Nephron progenitor cell (in vitro differentiated cells): ENCODE measurements around the gene MARK2.
A peak's percentile ranks its signal among the peaks of the same experiment; 100 is the strongest.

Experiments
- DNase-seq: peaks from one replicate; pipeline ENCODE4 v3.0.0; 2021
- H3K27ac Mint-ChIP-seq: 2 replicates; pipeline ENCODE4 v1.8.0; 2021; ENCODE audit warnings: mild to moderate bottlenecking, moderate library complexity, mixed read lengths
- H3K27me3 Mint-ChIP-seq: 2 replicates; pipeline ENCODE4 v1.8.0; 2021; ENCODE audit warnings: mild to moderate bottlenecking, low read depth, mixed read lengths; ENCODE audit not compliant: poor library complexity
- H3K36me3 Mint-ChIP-seq: 2 replicates; pipeline ENCODE4 v1.8.0; 2021; ENCODE audit warnings: low read depth, mixed read lengths
- H3K4me1 Mint-ChIP-seq: 2 replicates; pipeline ENCODE4 v1.8.0; 2021; ENCODE audit warnings: mixed read lengths
- H3K4me3 Mint-ChIP-seq: 2 replicates; pipeline ENCODE4 v1.8.0; 2021; ENCODE audit warnings: mild to moderate bottlenecking, moderate library complexity, mixed read lengths
- H3K9me3 Mint-ChIP-seq: 2 replicates; pipeline ENCODE4 v1.8.0; 2021; ENCODE audit warnings: mild to moderate bottlenecking, moderate library complexity, mixed read lengths
- TF ChIP-seq, protein P1 (sequence below): fragments of 200-600 bp; sonication (generic); IDR thresholded peaks from 2 replicates; pipeline ENCODE4 v1.5.0; 2021; ENCODE audit warnings: antibody characterized with exemption

Gene MARK2

DNA sequence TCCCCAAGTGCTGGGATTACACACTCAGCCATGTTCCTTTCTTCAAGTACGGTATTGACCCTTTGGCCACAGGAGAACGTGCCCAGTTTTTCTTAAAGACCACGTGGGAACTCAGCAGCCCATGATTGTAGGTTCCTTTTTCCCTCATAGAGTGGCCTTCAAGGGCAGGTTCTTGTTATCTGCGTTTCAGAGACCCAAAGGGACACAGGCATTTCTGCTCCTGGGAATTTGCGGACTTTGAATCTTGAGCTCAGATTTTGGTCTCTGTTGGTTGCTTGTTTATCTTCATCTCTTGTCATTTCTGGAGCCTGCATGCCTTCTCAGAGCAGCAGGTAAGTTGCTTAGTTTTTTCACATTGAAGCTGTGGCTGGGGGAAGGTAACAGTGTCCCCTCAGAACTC is 12.0 kb downstream of the MARK2 start:
- H3K4me1 Mint-ChIP-seq: peaks cover 23% of the 10 kb centered on the region
- DNase-seq: no peak
- H3K27ac Mint-ChIP-seq: peak overlapping the region; percentile 55
- TF ChIP-seq, protein P1, sequence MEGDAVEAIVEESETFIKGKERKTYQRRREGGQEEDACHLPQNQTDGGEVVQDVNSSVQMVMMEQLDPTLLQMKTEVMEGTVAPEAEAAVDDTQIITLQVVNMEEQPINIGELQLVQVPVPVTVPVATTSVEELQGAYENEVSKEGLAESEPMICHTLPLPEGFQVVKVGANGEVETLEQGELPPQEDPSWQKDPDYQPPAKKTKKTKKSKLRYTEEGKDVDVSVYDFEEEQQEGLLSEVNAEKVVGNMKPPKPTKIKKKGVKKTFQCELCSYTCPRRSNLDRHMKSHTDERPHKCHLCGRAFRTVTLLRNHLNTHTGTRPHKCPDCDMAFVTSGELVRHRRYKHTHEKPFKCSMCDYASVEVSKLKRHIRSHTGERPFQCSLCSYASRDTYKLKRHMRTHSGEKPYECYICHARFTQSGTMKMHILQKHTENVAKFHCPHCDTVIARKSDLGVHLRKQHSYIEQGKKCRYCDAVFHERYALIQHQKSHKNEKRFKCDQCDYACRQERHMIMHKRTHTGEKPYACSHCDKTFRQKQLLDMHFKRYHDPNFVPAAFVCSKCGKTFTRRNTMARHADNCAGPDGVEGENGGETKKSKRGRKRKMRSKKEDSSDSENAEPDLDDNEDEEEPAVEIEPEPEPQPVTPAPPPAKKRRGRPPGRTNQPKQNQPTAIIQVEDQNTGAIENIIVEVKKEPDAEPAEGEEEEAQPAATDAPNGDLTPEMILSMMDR: no peak
- H3K9me3 Mint-ChIP-seq: peaks cover 10% of the 10 kb centered on the region
- H3K36me3 Mint-ChIP-seq: peaks cover 52% of the 10 kb centered on the region
- H3K27me3 Mint-ChIP-seq: peaks cover 9% of the 10 kb centered on the region
- H3K4me3 Mint-ChIP-seq: no peak overlapping the region

DNA sequence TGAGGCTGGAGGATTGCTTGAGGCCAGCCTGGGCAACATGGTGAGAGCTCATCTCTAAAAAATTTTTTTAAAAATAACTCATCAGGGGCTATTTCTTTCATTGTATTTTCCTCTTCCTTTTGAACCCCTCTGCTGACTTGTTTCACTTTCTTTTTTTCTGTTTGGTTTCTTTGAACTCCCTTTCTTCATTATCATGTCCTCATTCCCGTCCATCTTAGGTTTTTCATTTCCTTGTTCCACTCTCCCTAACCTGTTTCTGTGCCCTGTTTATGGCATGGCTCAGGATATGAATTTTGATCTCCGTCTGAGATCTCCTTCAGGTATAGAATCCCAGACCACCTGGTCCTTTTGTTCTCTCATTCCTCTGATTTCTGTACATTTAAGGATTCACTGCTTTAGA is 12.5 kb downstream of the MARK2 start:
- Mint-ChIP-seq H3K4me3 (no peak overlapping the region), H3K9me3 (peaks cover 10% of the 10 kb centered on the region), H3K27me3 (peaks cover 9% of the 10 kb centered on the region), H3K36me3 (peaks cover 57% of the 10 kb centered on the region), H3K4me1 (peaks cover 21% of the 10 kb centered on the region), H3K27ac (peak overlapping the region; percentile 55)
- DNase-seq: no peak
- TF ChIP-seq, protein P1: no peak

DNA sequence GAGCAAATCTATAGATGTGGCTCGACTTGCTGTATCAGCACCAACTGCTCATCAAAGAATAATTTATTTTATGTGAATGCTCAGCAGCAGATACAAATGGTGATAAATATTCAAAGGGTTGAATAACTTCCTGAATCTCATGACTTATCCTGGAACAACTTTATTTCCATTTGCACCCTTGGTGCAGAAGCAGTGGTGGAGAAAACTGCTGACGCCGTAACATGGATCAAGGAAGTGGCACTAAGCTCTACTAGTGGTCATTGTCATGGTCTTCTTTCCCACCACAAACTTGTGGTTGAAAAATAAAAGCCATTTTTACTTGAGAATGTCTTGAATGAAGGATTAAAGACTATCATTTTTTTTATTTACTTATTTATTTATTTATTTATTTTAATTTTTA is 14.6 kb downstream of the MARK2 start:
- Mint-ChIP-seq H3K4me1 (peaks cover 7% of the 10 kb centered on the region), H3K4me3 (no peak overlapping the region), H3K36me3 (peaks cover 58% of the 10 kb centered on the region), H3K27ac (no peak overlapping the region), H3K9me3 (peaks cover 10% of the 10 kb centered on the region), H3K27me3 (peaks cover 6% of the 10 kb centered on the region)
- TF ChIP-seq, protein P1: no peak
- DNase-seq: no peak

DNA sequence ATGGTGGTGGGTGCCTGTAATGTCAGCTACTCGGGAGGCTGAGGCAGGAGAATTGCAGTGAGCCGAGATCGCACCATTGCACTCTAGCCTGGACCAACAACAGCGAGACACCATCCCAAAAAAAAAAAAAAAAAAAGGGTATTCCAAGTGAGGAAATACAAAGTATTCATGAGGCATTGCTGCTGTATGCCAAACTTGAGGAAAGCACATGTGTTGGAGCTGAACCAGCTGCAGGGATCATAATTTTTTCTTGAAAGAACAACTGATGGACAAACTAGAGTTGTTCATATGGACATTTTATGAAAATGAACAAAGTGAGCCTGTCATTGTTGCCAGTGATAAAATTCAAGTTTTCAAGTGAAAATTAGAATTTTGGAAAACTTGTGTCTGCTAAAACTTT is 15.8 kb downstream of the MARK2 start:
- Mint-ChIP-seq H3K27me3 (peaks cover 6% of the 10 kb centered on the region), H3K27ac (no peak overlapping the region), H3K4me3 (no peak overlapping the region), H3K4me1 (peaks cover 14% of the 10 kb centered on the region), H3K36me3 (peaks cover 53% of the 10 kb centered on the region), H3K9me3 (peaks cover 10% of the 10 kb centered on the region)
- no peak for DNase-seq
- TF ChIP-seq, protein P1: no peak

DNA sequence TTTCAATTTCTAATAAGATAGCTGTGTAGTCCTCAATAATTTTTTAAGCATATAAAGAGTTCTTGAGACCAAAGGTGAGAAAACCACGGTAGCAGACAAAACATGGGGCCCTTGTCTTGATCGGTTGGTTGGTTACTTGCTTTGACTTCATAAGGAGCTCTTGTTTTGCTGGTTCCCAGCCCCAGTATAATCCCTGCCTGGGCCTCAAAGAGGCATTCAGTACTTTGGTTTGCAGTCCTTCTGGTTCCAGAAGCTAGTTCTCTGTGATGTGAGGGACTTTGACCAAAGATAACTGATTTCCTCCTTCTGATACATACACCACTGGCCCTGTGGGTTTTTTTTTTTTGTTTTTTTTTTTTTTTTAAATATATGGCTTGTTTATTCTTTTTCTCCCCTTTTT is 17.1 kb downstream of the MARK2 start:
- H3K4me3 Mint-ChIP-seq: no peak overlapping the region
- peaks cover 18% of the 10 kb centered on the region for H3K4me1 Mint-ChIP-seq

More for the DNA sequence above, 17.1 kb downstream of the MARK2 start:
- TF ChIP-seq, protein P1: no peak
- H3K27ac Mint-ChIP-seq: no peak overlapping the region
- peaks cover 2% of the 10 kb centered on the region for H3K27me3 Mint-ChIP-seq
- peaks cover 49% of the 10 kb centered on the region for H3K36me3 Mint-ChIP-seq
- no peak for DNase-seq
- peaks cover 10% of the 10 kb centered on the region for H3K9me3 Mint-ChIP-seq
